Esophagus squamous epithelium (tissue), 5 donors: ENCODE data around the gene PSMB9. TPM values are rescaled to one million over a fixed set of nuclear protein-coding genes. Genes with fewer than 3 reads are reported as not detected.

Experiments
- DNase-seq: peaks from one replicate; lab custom pipeline; 2025; lab: John Stamatoyannopoulos, UW
- H3K27ac ChIP-seq, 4 donors: fragments of 200-600 bp; sonication (generic); one replicate each; pipeline ENCODE4 v1.5.1; 2016 to 2019; ENCODE audit warnings: mild to moderate bottlenecking in 1 of 4
- H3K27me3 ChIP-seq, 4 donors: fragments of 200-600 bp; sonication (generic); 1 replicate in 3 of 4; 2 replicates in 1 of 4; pipeline versions ENCODE4 v1.5.1 to v1.6.0; 2017 to 2021; ENCODE audit warnings: antibody characterized with exemption in 1 of 4
- H3K36me3 ChIP-seq, 3 donors: fragments of 200-600 bp; sonication (generic); one replicate each; pipeline ENCODE4 v1.5.1; 2016 to 2019
- H3K4me1 ChIP-seq, 3 donors: fragments of 200-600 bp; sonication (generic); one replicate each; pipeline ENCODE4 v1.5.1; 2017 to 2019
- H3K4me3 ChIP-seq, 4 donors: fragments of 200-600 bp; sonication (generic); 1 replicate in 3 of 4; 2 replicates in 1 of 4; pipeline ENCODE4 v1.5.1; 2016 to 2019; ENCODE audit warnings: mild to moderate bottlenecking in 2 of 4, moderate library complexity in 1 of 4
- H3K9me3 ChIP-seq, 3 donors: fragments of 200-600 bp; sonication (generic); one replicate each; pipeline ENCODE4 v1.5.1; 2016 to 2019
- CTCF ChIP-seq, 6 experiments: fragments of 450-650 bp in 4 of 6; fragments of 200-600 bp in 2 of 6; sonication (generic) in 2 of 6; IDR thresholded peaks; one replicate each; pipeline ENCODE4 v1.5.1; 2016 to 2019; ENCODE audit warnings: antibody characterized with exemption in 6 of 6, mild to moderate bottlenecking in 4 of 6, moderate library complexity in 4 of 6
- POLR2A ChIP-seq, 4 donors: fragments of 450-650 bp; IDR thresholded peaks; one replicate each; pipeline ENCODE4 v1.6.1; 2017; ENCODE audit warnings: antibody characterized with exemption in 4 of 4, mild to moderate bottlenecking in 4 of 4, moderate library complexity in 3 of 4
- WGBS, 2 donors: methylation state at CpG; one replicate each; pipeline ENCODE4 v1.1.5; 2018; 5-methylcytosine and 5-hydroxymethylcytosine counted together
- intact Hi-C: fragments of 100-400 bp; cut with DNase I; formaldehyde crosslinking; loops from one replicate; pipeline ENCODE4 v1.15.0; 2022
- small RNA-seq, 4 donors: library from RNA; depleted of rRNA; stranded (forward); fragments of <200 nt; gene quantifications; one replicate each; pipeline ENCODE3, GENCODE V24; 2016
- total RNA-seq, 4 donors: library from RNA; depleted of rRNA; stranded (reverse); fragments of >200 nt; gene quantifications; one replicate each; pipeline ENCODE4 v1.1.0, GENCODE V29; 2016
- donor health status: DM: yes; HTN: yes; CAD: no.

PSMB9 gene
- total RNA-seq, 4 donors from 2014 or later: 5.2 to 93.7 (median 12.0) TPM

GRCh38 chr6:32908897-32909296, 54.9 kb downstream of the PSMB9 start:
- Histone ChIP-seq H3K4me3 (no peak overlapping the region), H3K27ac (no peak overlapping the region), H3K4me1 (no peaks in the 10 kb centered on the region), H3K27me3 (peaks cover 0 to 29% (median 0%) of the 10 kb centered on the region in 4 donors), H3K36me3 (no peaks in the 10 kb centered on the region), H3K9me3 (no peaks in the 10 kb centered on the region)
- no peak for DNase-seq
- TF ChIP-seq POLR2A (IDR thresholded peaks at IDR 0.05): no peak
- no peak for TF ChIP-seq CTCF (IDR thresholded peaks at IDR 0.05)
- WGBS, 2 donors: 69 to 72% methylated on average over 2 of the region's 2 CpGs
- intact Hi-C loops: no loop called here

Small RNA genes within 50 kb of the gene (small RNA-seq; reads per million reads assigned to genes)
- 0 reads per million in 4 donors for gene HLA-Z

Other genes starting within 250 kb of the PSMB9 start
- 1 to 10 TPM in 3 of 4 donors, under 1 TPM in 1; 0.31 to 9.0 (median 5.1) TPM for gene HLA-DQA1, start 216.8 kb upstream of the PSMB9 start, total RNA-seq
- 1 to 10 TPM in 2 of 4 donors, under 1 TPM in 2; 0.13 to 9.3 (median 1.5) TPM for gene HLA-DQB1, start 187.5 kb upstream of the PSMB9 start, total RNA-seq
- 1 to 10 TPM in 1 of 4 donors, under 1 TPM in 2, not detected in 1; 0.38 to 2.3 (median 0.91) TPM for gene HLA-DQA2, start 112.8 kb upstream of the PSMB9 start, total RNA-seq
- 1 to 10 TPM in 3 of 4 donors, not detected in 1; 1.7 to 7.8 (median 4.7) TPM for gene HLA-DQB2, start 90.7 kb upstream of the PSMB9 start, total RNA-seq
- 1 to 10 TPM in 1 of 4 donors, under 1 TPM in 3; 0.34 to 3.6 (median 0.74) TPM for gene HLA-DOB, start 37.2 kb upstream of the PSMB9 start, total RNA-seq
- gene TAP2, start 15.5 kb upstream of the PSMB9 start, total RNA-seq: 10 to 100 TPM; 25.4 to 28.3 (median 26.7) TPM
- 100 to 1,000 TPM in 1 of 4 donors, 10 to 100 TPM in 3; 21.6 to 135 (median 42.2) TPM for gene PSMB8, start 10.1 kb upstream of the PSMB9 start, total RNA-seq
- 10 to 100 TPM; 31.7 to 95.5 (median 40.3) TPM for gene TAP1, start 488 bp upstream of the PSMB9 start, total RNA-seq
- gene HLA-DMB, start 86.8 kb downstream of the PSMB9 start, total RNA-seq: 10 to 100 TPM in 2 of 4 donors, 1 to 10 TPM in 2; 3.4 to 24.8 (median 9.2) TPM
- gene HLA-DMA, start 98.9 kb downstream of the PSMB9 start, total RNA-seq: 10 to 100 TPM in 2 of 4 donors, 1 to 10 TPM in 2; 4.7 to 36.4 (median 12.6) TPM
- 100 to 1,000 TPM; 110 to 152 (median 132) TPM for gene BRD2, start 114.4 kb downstream of the PSMB9 start, total RNA-seq
- 1 to 10 TPM in 2 of 4 donors, under 1 TPM in 2; 0.61 to 9.7 (median 1.6) TPM for gene HLA-DOA, start 155.4 kb downstream of the PSMB9 start, total RNA-seq
- gene HLA-DPA1, start 219.5 kb downstream of the PSMB9 start, total RNA-seq: 100 to 1,000 TPM in 1 of 4 donors, 10 to 100 TPM in 1, 1 to 10 TPM in 2; 6.2 to 114 (median 48.2) TPM
- 10 to 100 TPM in 2 of 4 donors, 1 to 10 TPM in 2; 3.2 to 96.9 (median 45.3) TPM for gene HLA-DPB1, start 221.8 kb downstream of the PSMB9 start, total RNA-seq